SIG-M5 treated with dmso at 0.1 percent for 504 hours (cell line): Measurements from ENCODE around the gene ADCY5.

Experiments
- DNase-seq: peaks from one replicate; lab custom pipeline; 2025; ENCODE audit not compliant: unreplicated experiment; lab: John Stamatoyannopoulos, UW

ADCY5 gene

DNA sequence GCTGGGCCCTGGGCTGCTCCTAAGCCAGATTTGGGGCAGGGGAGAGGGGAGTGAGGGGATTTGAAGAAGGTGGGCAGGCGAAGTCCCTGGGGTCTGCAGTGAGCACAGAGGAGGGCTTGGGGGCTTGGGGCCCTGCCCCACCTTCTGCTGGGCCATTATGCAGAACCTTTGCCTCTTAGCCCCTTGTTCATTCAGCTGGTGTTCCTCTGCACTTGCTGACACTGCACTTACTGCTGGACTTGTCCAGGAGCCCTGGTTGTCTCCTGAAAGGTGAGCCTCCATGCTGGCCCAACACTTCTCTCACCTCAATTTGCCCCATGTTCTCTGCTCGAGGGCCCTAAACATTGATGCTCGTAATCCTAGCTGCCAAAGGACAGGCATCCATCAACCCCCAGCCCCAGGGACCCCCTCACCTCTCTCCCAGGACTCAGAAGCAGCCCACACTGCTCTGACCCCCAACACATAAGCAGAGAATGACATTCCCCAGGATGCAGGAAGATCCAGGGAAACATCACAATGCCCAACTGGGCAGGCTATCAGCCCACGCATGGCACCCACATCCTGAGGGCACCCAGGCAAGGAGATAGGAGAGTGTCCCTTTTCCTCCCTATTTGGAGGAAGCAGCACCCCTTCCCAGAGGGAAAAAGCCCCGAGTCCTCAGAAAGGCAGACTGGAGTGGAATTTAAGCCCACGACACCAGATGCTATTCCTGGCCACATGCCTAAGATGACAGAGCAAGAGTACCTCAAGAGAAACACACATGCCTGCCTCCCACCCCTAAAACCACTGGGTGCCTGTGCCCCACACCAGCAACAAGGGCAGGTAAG, 76.8 kb downstream of the ADCY5 start:
- no peak for DNase-seq

DNA sequence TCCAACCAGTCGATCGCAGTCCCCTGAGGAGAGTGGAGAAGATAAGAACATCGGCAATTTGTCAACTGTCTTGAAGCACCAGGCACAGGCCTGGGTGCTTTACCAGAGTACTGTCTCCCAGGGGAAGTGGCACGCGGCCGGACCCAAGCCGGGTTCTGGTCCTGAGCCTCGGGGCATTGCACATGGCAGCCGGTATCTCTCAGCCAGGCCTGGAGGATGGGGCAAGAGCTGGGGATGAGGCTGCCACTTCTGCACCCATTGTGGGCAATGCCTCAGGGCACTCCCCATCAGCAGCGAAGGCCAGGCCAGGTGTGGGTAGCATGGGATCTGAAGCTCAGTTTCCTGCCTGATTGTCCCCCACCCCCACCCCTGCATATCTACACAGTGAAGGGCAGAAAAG, 77.5 kb downstream of the ADCY5 start:
- no peak for DNase-seq

DNA sequence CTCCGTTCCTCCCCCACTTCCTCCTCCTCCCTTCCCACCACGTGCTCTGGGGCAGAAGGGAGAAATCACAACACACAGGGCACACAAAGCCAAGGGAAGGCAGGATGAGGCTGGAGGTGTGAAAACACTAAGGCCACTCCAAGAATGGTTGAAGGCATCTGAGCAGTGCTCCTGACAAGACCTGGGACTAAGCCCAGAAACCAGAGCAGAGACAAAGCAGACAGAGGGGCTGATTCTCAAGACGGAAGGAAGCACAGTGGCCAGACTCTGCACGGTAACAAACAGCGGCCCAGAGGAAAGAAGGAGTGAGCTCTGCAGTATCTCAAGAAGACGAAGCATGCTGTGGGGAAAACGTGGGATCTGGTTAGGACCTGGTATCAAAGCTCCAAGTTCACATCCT, 78.1 kb downstream of the ADCY5 start:
- no peak for DNase-seq

DNA sequence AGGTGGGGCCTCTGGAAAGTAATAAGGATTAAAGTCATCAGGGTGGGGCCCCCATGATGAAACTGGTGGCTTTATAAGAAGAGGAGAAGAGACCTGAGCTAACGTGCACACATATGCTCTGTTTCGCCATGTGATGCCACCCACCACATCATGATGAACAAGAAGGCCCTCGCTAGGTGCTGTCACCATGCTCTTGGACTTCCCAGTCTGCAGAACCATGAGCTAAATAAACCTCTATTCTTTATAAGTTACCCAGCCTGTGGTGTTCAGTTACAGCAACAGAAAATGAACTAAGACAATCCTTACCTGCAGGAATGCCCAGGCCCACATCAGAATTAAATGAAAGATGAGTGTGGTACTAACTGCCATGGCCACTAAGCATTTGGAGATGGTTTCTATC, 79.8 kb downstream of the ADCY5 start:
- no peak for DNase-seq

DNA sequence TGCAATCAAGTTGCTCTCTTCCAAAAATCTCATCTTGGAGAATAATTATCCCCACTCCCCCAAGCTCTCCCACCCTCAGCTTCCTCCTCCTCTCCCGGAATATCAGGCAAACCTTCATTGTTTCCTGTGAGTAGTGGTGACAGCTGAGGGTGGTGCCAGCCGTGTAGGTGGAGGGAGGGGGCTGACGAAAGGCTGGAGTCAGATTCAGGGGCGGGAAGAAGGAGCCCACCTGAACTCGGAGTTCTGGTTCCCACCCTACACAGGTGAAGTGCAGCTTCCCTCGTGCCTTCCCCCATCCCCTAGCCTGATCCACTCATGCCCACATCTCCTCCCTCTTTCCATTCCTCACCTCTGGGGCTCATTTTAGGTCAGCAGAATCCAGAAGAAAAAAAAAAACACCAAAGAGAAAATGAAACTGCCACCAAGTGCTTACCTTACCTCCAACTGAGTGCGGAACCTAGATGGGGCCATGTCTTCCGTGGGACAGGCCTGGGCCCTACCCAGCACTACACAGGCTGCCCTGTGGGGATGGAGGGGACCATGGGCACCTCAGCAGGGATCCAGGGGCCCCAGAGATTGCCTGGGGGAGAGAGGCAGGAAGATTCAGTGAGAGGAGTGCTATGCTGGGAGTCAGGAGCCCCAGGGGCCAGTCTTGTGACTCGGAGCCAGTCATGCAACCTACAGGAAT, 81.3 kb downstream of the ADCY5 start:
- DNase-seq, result no peak

DNA sequence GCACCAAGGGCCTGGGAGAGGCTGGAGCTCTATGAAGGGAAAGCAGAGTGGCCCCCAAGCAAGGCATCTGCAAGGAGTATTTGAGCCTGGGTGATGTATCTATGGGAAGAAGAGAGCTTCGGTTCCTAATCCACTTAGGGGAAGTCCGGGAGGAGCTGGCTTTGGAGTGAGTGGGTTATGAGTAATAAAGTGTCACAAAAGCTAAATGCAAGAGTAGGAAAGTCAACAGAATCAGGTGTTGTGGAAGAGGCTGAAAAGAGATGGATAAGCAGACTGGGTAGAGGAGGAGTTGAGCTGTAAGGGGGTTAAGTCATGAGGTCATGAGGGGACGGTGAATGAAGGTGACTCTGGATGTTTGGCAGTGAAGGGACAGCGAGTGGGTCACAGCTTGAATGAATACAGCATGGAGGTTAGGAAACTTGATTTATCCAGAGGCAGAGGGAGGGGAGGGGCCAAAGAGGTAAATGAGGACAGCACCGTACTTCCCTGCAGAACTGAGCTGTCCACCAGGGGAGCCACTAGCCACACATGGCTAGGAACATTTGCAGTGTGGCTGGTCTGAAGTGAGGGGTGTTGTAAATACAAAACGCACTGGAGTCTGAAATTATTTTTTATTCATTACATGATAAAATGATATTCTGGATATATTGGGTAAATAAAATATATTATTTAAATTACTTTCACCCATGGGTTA, 83.3 kb downstream of the ADCY5 start:
- peak; percentile 24 for DNase-seq

DNA sequence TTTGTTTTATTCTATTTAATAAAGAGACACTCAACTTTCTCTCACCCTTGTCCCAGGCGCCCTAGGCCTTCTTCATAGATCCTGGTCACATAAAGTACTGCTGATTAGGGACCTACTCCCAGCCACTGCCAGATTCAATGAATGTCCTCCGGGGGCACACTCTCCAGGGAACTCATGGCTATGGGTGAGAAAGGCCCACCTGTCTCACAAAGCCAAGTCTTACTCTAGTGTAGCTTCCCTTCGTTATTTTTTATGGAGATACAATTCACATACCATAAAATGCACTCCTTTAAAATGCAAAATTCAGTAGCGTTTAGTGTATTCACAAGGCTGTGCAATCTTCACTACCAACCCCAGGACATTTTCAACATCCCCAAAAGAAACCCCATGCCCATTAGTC, 87.8 kb downstream of the ADCY5 start:
- no peak for DNase-seq

DNA sequence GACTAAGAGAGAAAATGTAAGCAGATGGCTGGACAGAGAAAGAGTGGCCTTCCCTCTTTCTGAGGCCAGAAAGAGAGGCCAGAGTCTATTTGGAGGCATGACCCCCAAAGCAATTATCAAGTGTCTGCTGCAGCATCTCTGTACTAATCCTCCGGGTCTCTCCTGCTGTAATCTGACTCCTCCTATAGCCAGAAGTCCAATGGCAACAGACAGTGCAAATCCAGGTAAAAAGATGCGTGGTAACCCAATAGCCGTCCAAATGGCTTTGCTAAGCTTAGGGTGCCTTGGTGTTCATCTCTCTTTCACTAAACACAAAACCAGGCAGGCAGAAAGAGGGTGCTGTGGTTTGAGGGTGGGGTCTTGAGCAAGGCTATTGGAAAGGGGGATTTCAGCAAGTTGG, 91.6 kb downstream of the ADCY5 start:
- DNase-seq, result no peak

DNA sequence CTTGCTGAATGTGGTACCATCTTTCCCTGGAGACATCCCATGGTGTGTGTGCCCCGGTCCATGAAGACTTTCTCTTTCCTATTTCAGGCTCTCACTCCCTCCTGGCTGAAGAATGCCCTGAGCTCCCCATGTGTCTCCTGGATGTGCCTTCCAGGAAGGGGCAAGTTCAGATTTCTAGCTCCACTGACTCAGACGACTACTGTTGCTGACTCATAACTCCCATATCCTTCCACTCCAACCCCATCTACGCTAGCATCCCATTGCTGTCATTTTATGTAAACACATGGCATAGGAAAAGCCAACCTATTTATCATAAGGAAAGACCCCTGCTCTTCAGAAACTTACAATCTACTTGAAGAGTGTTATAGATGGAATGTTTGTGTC, 95.0 kb downstream of the ADCY5 start:
- DNase-seq, result no peak

DNA sequence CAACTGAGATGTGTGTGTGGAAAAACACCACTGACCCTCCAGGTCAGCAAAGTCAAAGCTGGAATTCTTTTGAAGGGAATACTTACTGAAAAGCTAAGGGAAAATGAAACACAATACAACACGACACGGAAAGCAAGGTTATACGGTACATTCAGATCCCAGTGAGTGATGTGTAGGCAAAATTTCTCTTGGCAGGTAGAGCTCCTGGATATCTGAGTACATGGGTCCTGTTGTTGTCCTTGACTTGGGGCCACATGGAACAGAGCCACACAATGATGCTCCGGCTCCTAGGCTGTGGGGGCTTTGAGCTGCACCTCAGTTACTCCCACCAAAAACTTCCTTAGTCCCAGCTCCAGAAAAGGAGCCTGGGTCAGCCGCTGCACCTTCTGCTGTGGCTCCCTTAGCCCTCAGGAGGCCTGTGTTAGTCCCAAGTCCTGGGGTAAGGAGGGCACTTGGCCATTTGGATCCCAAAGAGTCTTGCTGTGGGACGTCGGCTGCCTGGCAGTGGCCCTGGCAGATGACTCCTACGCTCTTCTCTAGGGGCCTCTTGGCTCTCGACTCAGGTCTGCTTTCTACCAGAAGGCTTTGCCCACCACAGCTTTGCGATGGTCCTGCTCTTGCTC, 95.6 kb downstream of the ADCY5 start:
- no peak for DNase-seq

DNA sequence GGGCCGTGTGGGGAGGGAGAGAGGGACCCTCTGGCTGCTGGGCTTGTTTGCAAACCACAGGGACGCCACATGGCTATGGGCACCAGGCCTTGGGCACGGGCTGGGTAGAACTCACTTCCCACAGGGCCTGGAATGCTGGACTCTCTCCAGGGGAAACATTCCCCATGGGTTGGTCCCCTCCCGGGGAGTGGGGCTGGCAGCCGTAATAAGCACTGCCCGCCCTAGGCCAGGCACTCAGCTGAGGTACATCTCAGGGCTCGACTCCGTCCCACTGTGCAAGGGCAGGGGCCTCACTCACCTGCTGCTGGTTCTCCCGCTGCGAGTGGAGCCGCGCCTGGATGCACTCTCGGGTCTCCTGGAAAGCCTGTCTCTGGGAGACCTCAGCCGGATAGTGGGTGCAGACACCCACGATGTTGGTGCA, 96.7 kb downstream of the ADCY5 start:
- no peak for DNase-seq

DNA sequence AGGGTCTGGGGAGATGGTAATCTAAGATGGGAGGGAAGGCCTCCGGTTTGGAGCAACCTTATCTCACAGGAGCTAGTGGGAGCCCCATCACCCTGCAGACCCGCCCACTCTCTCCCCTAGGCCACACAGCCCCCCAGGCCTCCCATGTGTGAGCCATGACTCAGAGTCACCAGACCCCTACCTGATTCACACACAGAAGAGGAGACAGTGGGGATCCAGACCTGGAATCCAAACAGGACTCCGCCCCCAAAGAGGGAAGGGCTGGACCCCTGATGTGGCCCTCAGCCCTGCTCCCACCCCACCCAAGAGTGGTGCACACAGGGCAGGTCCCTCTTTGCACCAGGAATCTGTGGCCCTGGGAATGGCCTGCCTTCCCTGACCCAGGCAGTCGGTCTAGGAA, 97.4 kb downstream of the ADCY5 start:
- no peak for DNase-seq

DNA sequence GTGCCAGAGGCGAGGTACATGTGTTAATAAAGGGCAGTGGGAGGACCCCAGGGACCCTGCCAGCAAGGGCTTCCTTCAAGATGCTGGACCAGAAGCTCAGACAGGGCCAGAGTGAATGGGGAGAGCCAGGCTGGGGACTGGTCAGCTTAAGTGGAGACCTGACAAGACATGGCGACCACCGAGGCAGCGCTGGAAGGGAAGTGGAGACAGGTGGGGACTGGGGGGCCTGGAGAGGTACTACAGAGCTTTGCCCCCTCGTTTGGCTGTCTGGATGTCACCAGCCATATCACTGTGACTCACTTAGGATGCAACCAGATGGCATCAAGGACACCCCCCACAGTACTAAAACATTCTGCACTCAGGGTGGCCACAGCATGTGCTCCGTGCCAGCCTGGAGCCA, 97.9 kb downstream of the ADCY5 start:
- no peak for DNase-seq

DNA sequence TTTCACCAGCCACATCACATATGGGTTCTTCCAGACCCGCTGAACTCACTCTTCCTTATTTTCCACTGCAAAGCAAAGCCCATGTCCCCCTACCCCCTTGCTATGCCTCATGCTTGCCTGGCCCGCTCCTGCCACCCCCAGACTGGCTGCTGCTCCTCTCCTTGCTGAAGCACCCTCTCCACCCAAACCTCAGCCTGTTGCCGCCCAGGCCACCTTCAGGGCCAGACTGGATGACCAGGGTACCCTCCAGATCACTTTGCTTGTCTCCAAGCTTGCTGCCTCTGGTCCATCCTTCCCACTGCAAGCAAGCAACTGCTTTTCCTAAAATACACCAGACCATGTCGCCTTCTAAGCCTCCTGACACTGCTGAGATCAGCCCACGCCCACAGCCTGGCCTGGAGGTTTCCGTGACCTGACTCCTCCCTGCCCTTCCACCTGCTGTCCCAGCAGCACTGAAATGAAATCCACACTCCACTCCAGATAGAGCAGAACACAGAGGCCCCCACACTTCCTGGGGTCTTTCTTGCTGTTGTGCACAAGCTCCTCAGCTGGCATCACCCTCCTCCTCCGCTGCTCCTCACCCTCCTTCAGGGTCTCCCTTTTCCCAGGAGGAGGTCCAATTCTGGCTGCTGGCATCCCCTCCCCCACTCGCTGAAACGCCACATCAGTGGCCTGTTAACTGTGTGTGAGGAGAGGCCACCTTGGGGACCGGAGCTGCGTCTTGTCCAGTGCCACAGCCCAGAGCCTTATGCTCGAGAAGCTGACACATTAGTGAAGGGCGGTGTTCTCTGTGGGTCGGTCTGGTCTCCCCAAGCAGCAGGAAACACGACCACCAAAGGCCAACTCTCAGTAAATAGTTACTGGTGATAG, 99.1 kb downstream of the ADCY5 start:
- DNase-seq, result no peak

DNA sequence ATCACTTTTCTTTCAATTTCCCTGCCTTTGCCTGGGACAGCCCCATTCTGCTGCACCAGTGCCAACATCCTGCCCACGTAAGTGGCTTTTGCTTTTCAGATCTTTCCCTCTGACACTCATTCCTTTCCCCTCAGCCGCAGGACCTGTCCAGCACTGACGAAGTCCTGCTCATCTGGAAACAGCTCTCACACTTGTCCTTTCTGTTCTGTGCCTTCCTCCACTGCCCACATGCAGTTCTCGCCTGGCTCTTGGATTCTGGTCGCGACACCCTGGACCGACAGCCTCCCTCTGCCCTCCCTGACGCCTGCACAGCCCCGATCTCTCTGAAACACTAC, 99.7 kb downstream of the ADCY5 start:
- DNase-seq, result no peak

DNA sequence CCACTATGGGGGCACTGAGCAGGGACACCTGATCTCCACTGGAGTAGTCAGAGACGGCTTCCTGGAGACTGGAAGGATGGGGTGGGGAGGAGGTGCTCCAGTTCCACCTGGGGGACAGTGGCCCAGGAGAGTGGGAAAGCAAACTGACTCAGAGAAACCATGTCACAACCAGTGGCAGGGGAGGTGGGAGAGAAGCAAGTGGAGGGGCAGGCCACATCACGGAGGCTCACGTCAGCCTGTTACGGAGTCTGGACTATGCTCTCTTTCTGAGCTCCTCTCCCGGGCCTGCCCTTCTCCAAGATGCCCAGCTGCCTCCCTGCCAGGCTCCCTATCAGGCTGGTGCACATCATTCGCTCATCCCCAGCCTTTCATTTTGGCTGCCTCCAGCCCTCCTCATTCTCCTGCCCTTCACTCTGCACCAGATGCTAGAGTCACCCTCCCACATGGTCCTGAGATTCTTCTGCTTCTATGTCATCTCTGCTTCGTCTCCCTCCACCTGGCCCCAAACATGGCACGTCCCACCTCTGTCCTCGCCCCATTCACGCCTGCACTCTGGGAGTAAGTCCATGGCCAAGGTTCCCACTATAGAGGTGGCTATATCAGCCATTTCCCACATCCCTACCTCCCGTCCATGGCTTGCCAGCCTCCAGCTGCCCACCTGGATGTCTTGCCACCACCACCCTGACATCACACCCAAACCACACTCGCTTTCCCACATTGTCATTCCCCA, 100.3 kb downstream of the ADCY5 start:
- no peak for DNase-seq

DNA sequence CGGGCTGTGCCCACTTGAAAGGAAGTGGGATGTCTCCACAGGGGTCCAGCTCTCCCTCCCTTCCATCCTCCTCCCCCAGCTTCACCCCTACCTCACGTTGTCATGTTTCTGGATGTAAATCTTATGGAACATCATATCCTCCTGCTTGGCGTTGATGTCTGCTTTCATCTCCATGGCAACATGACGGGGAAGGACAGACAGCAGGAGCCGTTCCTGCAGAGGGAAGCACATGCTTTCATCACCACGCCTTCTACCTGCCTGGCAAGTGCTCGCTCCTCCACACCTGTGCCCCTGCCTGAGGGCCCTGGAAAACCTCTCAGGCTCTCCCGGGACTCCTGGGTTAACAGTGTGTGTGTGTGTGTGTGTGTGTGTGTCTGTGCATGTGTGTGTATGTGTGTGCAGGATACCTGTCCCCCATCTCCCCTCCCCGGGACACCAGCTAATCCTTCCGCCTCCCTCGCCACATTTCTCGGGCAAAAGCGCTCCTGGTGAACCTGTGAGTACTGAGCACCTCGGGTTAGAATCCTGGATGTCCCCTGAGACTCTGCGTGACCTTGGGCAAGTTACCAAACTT, 101.1 kb downstream of the ADCY5 start:
- no peak for DNase-seq

DNA sequence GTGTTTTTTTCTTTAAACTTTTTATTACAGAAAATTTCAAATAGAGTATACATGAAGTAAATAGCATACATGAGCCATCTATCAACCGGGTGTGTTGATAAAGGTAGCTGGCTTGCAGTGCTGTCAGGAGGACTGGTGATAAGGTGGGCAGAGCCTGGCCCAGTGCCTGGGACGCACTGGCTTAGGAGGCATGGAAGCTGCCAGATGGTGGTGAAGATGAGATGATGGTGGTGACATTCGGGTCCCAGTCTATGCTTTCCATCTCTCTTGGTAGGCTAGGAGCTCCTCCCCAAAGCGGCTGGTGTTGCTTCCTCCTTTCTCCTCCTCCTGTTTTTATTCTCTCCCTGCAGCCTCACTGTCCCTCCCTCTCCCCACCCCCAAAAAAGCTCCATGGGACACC, 101.7 kb downstream of the ADCY5 start:
- no peak for DNase-seq

DNA sequence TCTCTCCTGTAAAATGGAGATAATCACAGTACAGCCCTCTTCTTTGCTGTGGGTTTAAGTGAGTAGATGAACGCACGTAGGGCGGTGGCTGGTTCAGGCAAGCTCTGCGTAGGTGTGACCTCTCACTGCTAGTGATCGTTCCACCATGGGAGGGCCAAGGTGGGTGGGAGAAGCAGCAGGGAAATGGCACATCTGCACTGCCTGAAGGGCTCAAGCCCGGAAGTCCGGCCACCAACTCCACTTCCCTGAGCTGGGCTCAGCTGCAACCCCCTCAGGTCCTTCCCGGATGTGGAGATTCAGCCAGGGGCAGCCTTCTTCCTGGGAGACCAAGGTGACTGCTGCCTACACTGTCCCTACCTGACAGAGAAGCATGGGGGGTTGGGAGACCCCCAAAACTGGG, 102.9 kb downstream of the ADCY5 start:
- no peak for DNase-seq
